HUES6 (cell line): ENCODE measurements around the gene CLEC19A.

Experiments
- H3K27ac ChIP-seq: 2 replicates; pipeline ENCODE4 v1.7.0; 2013; ENCODE audit warnings: low read depth, mild to moderate bottlenecking, low read length, inconsistent platforms
- H3K27me3 ChIP-seq: 2 replicates; pipeline ENCODE4 v1.6.1; 2013; ENCODE audit warnings: low read length; ENCODE audit not compliant: control insufficient read depth, insufficient read depth
- H3K36me3 ChIP-seq: 2 replicates; pipeline ENCODE4 v1.6.1; 2013; ENCODE audit warnings: low read length; ENCODE audit not compliant: control insufficient read depth, insufficient read depth
- H3K4me1 ChIP-seq: 2 replicates; pipeline ENCODE4 v1.6.1; 2013; ENCODE audit warnings: low read length; ENCODE audit not compliant: control insufficient read depth, insufficient read depth
- H3K4me3 ChIP-seq: 2 replicates; pipeline ENCODE4 v1.5.1; 2013; ENCODE audit warnings: low read depth, low read length
- H3K9ac ChIP-seq: one replicate; pipeline ENCODE4 v1.6.1; 2013; ENCODE audit warnings: mild to moderate bottlenecking, low read length
- H3K9me3 ChIP-seq: 2 replicates; pipeline ENCODE4 v1.6.1; 2013; ENCODE audit warnings: low read depth, low read length; ENCODE audit not compliant: control insufficient read depth, insufficient read depth

The CLEC19A gene

GRCh38 chr16:19323596-19323995 is 38.1 kb downstream of the CLEC19A start:
- H3K9ac ChIP-seq: no peak overlapping the region

DNA sequence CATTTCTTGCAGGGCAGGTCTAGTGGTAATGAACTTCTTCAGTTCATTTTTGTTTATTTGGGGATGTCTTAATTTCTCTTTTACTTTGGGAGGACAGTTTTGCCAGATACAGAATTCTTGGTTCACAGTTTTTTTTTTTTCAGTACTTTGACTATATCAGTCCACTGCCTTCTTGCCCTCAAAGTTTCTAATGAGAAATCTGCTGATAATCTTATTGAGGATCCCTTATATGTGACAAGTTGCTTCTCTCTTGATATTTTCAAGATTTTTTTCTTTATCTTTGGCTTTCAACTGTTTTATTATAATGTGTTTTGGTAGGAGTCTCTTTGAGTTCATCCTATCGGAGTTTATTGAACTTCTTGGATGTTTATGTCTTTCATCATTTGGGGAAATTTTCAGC is 42.8 kb downstream of the CLEC19A start:
- Histone ChIP-seq H3K27ac (no peak overlapping the region), H3K9me3 (peaks cover 8% of the 10 kb centered on the region; the same call in 1 of the 2 replicates), H3K4me1 (no peaks in the 10 kb centered on the region), H3K36me3 (no peaks in the 10 kb centered on the region), H3K4me3 (no peak overlapping the region), H3K27me3 (no peaks in the 10 kb centered on the region), H3K9ac (no peak overlapping the region)

More at GRCh38 chr16:19323596-19323995, 38.1 kb downstream of the CLEC19A start:
- H3K4me1 ChIP-seq: no peaks in the 10 kb centered on the region
- H3K27ac ChIP-seq: no peak overlapping the region
- H3K36me3 ChIP-seq: no peaks in the 10 kb centered on the region
- no peaks in the 10 kb centered on the region for H3K27me3 ChIP-seq
- H3K4me3 ChIP-seq: no peak overlapping the region
- H3K9me3 ChIP-seq: peaks cover 8% of the 10 kb centered on the region; the same call in 1 of the 2 replicates

DNA sequence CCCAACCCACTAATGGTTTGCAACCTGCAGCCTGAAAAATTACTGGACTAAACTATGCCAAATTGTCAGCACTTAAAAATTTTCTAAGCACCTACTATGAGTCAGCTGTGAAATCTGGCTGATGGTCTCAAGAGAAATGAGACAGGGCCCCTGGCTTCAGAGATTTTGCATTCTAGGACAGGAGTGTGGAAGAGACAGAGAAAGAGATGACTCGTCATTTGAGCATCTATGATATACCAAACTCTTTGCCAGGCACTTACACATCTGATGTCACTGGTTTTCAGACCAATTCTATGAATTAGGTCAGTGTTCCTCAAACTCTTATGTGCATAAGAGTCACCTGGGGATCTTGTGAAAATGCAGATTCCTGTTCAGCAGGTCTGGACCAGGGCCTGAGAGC is 44.4 kb downstream of the CLEC19A start:
- no peaks in the 10 kb centered on the region for H3K36me3 ChIP-seq
- H3K9ac ChIP-seq: no peak overlapping the region
- no peak overlapping the region for H3K4me3 ChIP-seq
- H3K27me3 ChIP-seq: no peaks in the 10 kb centered on the region
- no peak overlapping the region for H3K27ac ChIP-seq
- H3K9me3 ChIP-seq: peaks cover 8% of the 10 kb centered on the region; the same call in 1 of the 2 replicates
- no peaks in the 10 kb centered on the region for H3K4me1 ChIP-seq

DNA sequence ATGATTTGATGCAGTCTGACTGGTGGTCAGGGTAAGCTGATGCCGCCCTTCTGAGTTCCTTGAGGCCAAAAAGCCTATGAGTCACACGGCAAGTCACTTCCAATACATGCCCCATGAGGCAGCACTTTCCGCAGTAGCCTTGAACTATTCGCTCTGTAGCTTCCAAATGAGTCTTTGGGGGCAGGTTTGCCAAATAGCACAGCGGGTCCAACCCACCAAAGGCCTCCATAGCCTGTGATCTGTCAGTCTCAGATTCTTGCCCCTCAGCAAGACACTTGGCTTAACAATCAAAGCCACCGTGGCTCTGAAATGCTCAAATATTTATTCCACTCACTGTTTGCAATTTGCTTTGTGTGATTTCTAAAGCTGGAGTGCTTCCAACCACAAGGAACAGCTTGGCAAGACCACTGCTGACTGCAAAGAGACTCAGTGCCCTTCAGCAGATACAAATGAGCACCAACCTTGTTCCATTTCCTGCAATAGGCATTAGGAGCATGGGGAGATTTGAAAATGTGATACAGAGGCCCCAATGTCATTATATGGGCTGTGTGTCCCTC is 45.4 kb downstream of the CLEC19A start:
- Histone ChIP-seq H3K27ac (no peak overlapping the region), H3K36me3 (no peaks in the 10 kb centered on the region)

GRCh38 chr16:19331794-19332193 is 46.3 kb downstream of the CLEC19A start:
- H3K36me3 ChIP-seq: no peaks in the 10 kb centered on the region
- H3K9ac ChIP-seq: no peak overlapping the region
- H3K9me3 ChIP-seq: peaks cover 8% of the 10 kb centered on the region; the same call in 1 of the 2 replicates
- H3K27me3 ChIP-seq: no peaks in the 10 kb centered on the region
- no peak overlapping the region for H3K4me3 ChIP-seq
- no peaks in the 10 kb centered on the region for H3K4me1 ChIP-seq
- H3K27ac ChIP-seq: no peak overlapping the region

More for the DNA sequence above, 45.4 kb downstream of the CLEC19A start:
- H3K27me3 ChIP-seq: no peaks in the 10 kb centered on the region
- no peaks in the 10 kb centered on the region for H3K4me1 ChIP-seq
- H3K9ac ChIP-seq: peak overlapping the region; percentile 20
- peaks cover 8% of the 10 kb centered on the region; the same call in 1 of the 2 replicates for H3K9me3 ChIP-seq
- H3K4me3 ChIP-seq: no peak overlapping the region

- H3K9me3 ChIP-seq: no peaks in the 10 kb centered on the region
- H3K27ac ChIP-seq: no peak overlapping the region
- no peak overlapping the region for H3K4me3 ChIP-seq
- no peak overlapping the region for H3K9ac ChIP-seq
- H3K4me1 ChIP-seq: no peaks in the 10 kb centered on the region
- H3K36me3 ChIP-seq: no peaks in the 10 kb centered on the region
- no peaks in the 10 kb centered on the region for H3K27me3 ChIP-seq
Measured at GRCh38 chr16:19338335-19338734, 52.8 kb downstream of the CLEC19A start.

GRCh38 chr16:19344224-19344801 is 58.8 kb downstream of the CLEC19A start:
- Histone ChIP-seq H3K36me3 (no peaks in the 10 kb centered on the region), H3K9ac (no peak overlapping the region), H3K27me3 (no peaks in the 10 kb centered on the region), H3K4me1 (peaks cover 20% of the 10 kb centered on the region), H3K27ac (no peak overlapping the region), H3K4me3 (no peak overlapping the region), H3K9me3 (no peaks in the 10 kb centered on the region)

DNA sequence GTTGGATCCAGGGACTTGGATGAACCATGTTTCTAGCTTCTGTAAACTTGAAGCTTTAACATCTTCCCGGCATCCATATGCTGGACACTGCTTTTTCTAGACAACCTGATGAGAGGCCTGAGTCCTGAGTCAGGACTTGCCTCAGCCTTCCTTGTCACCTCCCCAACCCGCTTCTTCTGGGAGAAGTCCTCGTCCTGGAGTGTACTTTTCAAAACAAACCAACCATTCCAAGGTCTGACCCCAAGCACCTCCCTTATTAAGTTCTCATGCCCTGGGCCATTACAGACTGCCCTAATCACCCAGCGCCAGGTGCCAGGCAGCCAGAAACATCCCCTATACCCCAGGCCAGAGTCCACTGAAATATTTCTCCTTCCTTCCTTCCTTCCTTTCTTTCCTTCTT is 59.4 kb downstream of the CLEC19A start:
- no peak overlapping the region for H3K9ac ChIP-seq
- no peaks in the 10 kb centered on the region for H3K36me3 ChIP-seq
- no peak overlapping the region for H3K27ac ChIP-seq
- no peaks in the 10 kb centered on the region for H3K9me3 ChIP-seq
- no peak overlapping the region for H3K4me3 ChIP-seq
- no peaks in the 10 kb centered on the region for H3K27me3 ChIP-seq
- peaks cover 23% of the 10 kb centered on the region for H3K4me1 ChIP-seq

DNA sequence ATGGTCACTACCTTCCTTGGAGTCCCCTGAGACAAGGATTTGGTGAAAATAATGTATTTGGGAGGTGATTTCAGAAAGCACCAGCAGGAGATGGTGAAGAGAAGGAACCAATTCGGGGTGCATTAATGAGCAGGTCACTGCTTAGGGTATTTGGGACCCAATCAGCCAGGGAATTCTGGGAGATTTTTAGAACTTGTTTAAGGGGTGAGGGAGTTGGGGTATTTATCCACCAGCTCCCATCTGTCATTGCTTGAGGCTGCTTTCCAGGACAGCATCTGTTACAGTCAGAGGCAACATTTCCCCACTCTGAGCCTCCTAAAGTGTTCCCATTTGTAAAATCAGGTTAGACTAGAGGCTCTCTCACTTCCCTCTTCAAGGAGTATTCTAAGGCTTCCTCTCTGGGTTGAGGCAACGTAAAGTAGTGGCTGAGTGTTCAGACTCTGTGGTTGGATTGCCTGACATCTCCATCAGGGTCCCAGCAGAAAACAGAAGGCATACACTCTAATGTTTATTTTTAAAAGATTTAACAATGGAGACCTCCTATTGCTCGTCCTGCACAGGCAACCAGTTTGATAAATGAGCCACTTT is 60.9 kb downstream of the CLEC19A start:
- no peaks in the 10 kb centered on the region for H3K36me3 ChIP-seq
- H3K27ac ChIP-seq: no peak overlapping the region
- no peak overlapping the region for H3K4me3 ChIP-seq
- peaks cover 23% of the 10 kb centered on the region for H3K4me1 ChIP-seq
- H3K27me3 ChIP-seq: no peaks in the 10 kb centered on the region
- H3K9me3 ChIP-seq: no peaks in the 10 kb centered on the region
- no peak overlapping the region for H3K9ac ChIP-seq

DNA sequence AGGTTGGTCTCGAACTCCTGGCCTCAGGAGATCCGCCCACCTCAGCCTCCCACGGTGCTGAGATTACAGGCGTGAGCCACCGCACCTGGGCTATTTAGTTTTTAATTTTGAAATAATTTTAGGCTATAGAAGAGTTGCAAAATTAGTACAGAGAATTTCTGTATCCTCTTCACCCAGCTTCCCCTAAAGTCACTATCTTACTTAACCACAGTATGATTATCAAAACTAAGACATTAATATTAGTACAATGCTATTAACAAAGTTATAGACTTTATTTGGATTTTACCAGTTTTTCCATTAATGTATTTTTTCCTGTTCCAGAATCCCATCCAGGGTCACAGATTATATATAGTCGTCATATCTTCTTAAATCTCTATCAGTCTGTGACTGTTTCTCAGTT is 62.6 kb downstream of the CLEC19A start:
- H3K27ac ChIP-seq: peak overlapping the region; percentile 52; the same call in 1 of the 2 replicates
- no peak overlapping the region for H3K9ac ChIP-seq
- no peaks in the 10 kb centered on the region for H3K36me3 ChIP-seq
- peak overlapping the region; percentile 20; the same call in 1 of the 2 replicates for H3K4me3 ChIP-seq
- H3K9me3 ChIP-seq: no peaks in the 10 kb centered on the region
- peaks cover 23% of the 10 kb centered on the region for H3K4me1 ChIP-seq
- no peaks in the 10 kb centered on the region for H3K27me3 ChIP-seq

DNA sequence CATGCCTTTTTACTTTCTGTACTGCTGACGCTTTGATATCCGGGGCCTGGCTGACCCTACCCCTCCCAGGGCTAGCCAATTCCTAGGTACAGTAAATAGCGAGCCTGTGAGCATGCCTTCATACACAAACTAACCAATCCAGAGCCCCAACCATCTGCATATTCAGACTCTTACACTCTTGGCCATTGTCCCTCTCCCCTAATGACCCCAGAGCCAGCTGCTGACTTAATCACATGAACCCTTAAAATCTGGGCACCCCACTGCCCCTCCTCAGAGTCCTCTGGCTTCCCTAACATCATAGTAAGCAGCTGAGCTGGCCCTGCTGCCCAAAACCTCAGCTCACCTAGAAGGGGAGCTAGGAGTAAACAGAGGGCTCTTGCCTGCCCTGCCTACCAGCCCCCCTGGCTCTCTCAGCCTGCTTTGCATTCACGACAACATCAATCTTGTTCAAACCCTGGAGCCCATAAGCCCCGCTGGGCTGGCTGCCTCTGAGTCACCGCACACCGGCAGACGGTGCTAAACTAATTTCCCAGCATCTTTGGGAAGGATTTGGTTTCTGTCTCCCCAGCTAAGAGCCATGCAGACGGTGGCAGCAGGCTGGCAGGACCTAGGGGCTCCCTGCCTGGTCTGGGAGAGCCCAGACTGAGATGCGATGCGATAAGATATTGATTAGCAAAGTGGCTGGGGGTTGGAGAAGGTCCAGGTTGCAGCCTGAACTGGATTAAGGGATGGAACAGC is 63.2 kb downstream of the CLEC19A start:
- Histone ChIP-seq H3K9me3 (no peaks in the 10 kb centered on the region), H3K4me3 (peak overlapping the region; percentile 20; the same call in 1 of the 2 replicates), H3K27ac (peak overlapping the region; percentile 64; the same call in 1 of the 2 replicates), H3K36me3 (no peaks in the 10 kb centered on the region), H3K27me3 (no peaks in the 10 kb centered on the region), H3K9ac (peak overlapping the region; percentile 67), H3K4me1 (peaks cover 23% of the 10 kb centered on the region)
